Loucy (cell line): Measurements from ENCODE around the gene KCNMB2.

Source experiments
- EZH2phosphoT487 ChIP-seq: fragments of 200-600 bp; IDR thresholded peaks from 2 replicates; pipeline ENCODE4 v1.6.1; 2018; ENCODE audit warnings: antibody characterized with exemption, mild to moderate bottlenecking, moderate library complexity, borderline replicate concordance
- TF ChIP-seq, protein P1 (sequence below): fragments of 200-600 bp; sonication (generic); conservative IDR thresholded peaks from 2 replicates; pipeline ENCODE4 v1.5.1; 2014; ENCODE audit warnings: mild to moderate bottlenecking, antibody characterized with exemption, low read length

DNA sequence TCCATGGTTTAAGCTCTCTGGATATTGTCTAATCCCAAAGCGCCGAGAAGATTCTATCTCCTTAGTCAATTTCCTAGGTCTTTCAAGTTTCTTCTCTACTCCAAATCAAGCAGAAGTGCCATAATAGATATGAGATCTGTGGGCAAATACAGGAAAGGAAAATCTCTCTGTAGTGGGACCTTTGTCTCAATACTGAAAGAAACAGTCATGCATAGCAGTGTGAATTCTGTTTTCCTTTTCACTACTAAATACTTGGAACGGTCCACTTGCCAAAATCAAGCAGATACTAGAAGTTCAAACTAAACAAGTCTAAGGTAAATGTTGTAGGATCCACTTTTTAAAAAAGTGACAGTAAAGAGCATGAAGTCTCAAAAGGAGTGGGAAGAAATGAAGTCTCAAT, 298.8 kb downstream of the KCNMB2 start:
- TF ChIP-seq, protein P1, sequence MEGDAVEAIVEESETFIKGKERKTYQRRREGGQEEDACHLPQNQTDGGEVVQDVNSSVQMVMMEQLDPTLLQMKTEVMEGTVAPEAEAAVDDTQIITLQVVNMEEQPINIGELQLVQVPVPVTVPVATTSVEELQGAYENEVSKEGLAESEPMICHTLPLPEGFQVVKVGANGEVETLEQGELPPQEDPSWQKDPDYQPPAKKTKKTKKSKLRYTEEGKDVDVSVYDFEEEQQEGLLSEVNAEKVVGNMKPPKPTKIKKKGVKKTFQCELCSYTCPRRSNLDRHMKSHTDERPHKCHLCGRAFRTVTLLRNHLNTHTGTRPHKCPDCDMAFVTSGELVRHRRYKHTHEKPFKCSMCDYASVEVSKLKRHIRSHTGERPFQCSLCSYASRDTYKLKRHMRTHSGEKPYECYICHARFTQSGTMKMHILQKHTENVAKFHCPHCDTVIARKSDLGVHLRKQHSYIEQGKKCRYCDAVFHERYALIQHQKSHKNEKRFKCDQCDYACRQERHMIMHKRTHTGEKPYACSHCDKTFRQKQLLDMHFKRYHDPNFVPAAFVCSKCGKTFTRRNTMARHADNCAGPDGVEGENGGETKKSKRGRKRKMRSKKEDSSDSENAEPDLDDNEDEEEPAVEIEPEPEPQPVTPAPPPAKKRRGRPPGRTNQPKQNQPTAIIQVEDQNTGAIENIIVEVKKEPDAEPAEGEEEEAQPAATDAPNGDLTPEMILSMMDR, result no peak
- no peak for TF ChIP-seq EZH2phosphoT487
